Limb (tissue), 2 donors: ENCODE results near the gene KIF18A.
"Not testable (repeated sequence)": the region's sequence is repeated elsewhere in the genome, so short reads cannot be mapped to it uniquely, and the experiment has no call there.

Experiments used
- DNase-seq, 2 donors: peaks; one replicate each; pipeline ENCODE4 v3.0.0-alpha.2; 2016; ENCODE audit errors: extremely low spot score in 2 of 2

The KIF18A gene

DNA sequence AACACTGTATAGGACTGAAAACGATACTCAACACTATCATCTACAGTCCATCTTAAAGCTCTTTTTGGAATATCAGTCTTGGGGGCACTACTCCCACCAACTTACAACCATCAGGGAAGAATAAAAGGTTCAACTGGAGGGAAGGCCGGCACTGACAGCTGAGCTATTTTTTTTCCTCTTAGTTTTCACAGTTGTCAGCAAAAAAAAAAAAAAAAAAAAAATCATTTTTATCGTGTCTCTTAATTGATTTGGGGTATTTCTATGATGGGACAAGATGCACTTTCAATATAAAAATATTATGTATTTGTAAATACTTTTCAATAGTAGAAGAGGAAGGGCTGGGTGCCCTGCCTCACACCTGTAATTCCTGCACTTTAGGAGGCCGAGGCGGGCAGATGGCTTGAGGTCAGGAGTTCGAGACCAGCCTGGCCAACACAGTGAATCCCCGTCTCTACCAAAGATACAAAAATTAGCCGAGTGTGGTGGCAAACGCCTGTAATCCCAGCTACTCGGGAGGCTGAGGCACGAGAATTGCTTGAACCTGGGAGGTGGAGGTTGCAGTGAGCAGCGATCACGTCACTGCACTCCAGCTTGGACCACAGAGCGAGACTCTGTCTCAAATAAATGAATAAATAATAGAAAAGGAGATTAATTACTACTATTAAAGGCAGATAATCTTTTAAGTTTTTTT, 1.5 kb downstream of the KIF18A start:
- DNase-seq, result no peak

- no peak for DNase-seq
Observed at GRCh38 chr11:28105869-28106268, 2.1 kb downstream of the KIF18A start.

GRCh38 chr11:28104984-28105383, 3.0 kb downstream of the KIF18A start:
- no peak for DNase-seq

- DNase-seq, result no peak
Observed at GRCh38 chr11:28104425-28104824, 3.5 kb downstream of the KIF18A start.

- DNase-seq, result not testable (repeated sequence)
Observed at GRCh38 chr11:28102300-28102699, 5.7 kb downstream of the KIF18A start.

GRCh38 chr11:28100665-28101064, 7.3 kb downstream of the KIF18A start:
- DNase-seq, result no peak

- DNase-seq, result no peak
Observed at GRCh38 chr11:28099715-28100114, 8.2 kb downstream of the KIF18A start.

- DNase-seq, result no peak
Observed at GRCh38 chr11:28098257-28098656, 9.7 kb downstream of the KIF18A start.

DNA sequence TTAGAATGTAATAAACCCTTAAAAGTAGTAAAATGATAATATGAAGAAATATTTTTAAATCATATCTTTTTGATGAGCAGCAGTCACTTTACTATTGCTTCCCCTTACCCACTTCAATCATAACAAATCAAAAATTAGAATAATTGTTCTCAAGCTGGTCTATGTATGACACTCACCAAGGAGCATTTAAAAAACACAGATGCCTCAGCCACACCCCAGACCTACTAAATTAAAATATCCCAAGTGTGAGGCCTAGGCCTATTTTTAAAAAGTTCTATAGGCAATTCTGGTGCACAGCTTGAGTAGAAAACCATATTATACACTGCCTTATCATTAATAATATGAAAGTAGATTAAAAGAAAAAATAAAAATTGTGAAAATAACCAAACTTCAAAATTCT, 15.2 kb downstream of the KIF18A start:
- DNase-seq, result no peak

GRCh38 chr11:28090052-28090749, 17.8 kb downstream of the KIF18A start:
- DNase-seq, result no peak

DNA sequence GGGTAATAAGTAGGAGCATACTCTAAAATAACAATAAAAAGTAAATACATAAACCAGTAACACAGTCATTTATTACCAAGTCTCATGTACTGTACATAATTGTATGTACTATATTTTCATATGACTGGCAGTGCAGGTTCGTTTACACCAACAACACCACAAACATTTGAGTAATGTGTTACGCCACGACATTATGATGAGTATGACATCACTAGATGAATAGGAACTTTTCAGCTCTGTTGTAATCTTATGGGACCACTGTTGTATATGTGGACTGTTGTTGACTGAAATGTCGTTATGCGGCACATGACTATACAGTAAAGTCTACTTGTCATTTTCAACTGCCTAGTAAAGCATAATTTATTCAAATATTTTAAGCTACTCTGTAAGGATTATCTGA, 18.6 kb downstream of the KIF18A start:
- no peak for DNase-seq

- DNase-seq, result not testable (repeated sequence)
Observed at GRCh38 chr11:28087693-28088092, 20.3 kb downstream of the KIF18A start.

DNA sequence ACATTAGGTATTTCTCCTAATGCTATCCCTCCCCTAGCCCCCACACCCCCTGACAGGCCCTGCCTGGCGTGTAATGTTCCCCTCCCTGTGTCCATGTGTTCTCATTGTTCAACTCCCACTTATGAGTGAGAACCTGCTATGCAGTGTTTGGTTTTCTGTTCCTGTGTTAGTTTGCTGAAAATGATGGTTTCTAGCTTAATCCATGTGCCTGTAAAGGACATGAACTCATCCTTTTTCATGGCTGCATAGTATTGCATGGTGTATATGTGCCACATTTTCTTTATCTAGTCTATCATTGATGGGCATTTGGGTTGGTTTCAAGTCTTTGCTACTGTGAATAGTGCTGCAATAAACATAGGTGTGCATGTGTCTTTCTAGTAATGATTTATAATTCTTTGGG, 20.8 kb downstream of the KIF18A start:
- not testable (repeated sequence) for DNase-seq

DNA sequence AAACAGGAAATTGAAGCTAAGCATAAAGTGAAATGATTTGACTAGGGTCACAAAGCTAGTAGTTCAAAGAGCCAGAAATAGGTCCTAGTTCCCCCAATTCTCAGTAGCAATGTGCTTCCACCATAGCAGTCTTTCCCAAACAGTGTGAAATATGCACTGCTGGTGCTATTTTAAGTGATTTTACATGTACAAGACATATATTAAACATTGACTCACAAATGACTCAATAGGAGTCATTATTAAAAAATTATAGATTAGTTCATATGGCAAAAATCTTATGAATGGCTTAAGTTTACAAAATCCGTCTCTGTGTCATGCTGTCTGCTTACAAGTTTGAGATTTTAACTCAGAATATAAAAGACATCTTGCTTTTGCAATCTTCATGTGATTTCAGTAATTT, 21.4 kb downstream of the KIF18A start:
- no peak for DNase-seq

- no peak for DNase-seq
Observed at GRCh38 chr11:28083118-28083517, 24.8 kb downstream of the KIF18A start.

DNA sequence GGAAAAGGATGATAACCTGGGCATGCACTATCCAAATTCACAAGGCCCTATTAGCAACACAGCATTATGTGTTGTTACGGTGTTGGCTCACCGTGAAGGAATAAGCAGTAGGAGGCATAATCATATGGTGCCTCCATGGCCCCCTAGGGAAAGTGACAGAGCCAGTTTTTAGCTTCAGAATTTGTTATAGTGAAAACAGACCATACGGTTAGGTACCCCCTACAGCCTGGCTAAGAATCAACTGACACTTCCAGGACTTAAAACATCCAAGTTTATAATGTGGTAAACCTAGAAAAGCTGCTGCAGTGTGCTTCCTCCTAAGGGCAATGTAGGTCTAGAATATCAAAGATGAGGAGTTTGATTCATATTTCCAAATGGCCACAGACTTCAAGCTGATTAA, 30.4 kb downstream of the KIF18A start:
- DNase-seq, result no peak

- DNase-seq, result no peak
Observed at GRCh38 chr11:28072321-28072720, 35.6 kb downstream of the KIF18A start.

DNA sequence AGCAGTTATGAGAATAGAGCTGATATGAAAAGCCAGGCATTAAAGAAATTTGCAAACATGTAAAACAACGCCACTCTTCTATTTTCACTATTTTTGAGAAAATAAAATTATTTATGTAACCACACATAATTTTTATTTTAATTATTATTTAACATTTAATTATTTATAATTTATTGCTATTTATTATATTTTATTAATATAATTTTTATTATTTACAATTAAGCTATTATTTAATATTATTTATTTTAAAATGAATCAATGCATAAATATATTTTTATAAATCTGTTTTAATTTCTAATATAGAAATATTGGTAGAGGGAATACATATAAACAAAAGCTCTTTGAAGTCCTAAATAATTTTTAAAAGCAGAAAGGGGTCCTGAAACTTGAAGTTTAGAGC, 36.7 kb downstream of the KIF18A start:
- no peak for DNase-seq

DNA sequence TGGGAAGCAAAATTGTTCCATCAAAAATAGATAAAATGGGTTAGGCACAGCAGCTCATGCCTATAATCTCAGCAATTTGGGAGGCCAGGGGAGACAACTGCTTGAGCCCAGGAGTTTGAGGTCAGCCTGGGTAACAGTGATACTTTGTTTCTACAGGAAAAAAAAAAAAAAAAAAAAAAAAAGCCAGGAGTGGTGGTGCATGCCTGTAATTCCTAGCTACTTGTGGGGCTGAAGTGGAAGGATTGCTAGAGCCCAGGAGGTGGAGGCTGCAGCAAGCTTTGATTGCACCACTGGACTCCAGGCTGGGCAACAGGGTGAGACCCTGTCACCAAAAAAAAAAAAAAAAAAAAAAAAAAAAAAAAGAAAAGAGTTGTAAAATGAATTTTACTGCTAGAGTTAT, 49.6 kb downstream of the KIF18A start:
- no peak for DNase-seq

DNA sequence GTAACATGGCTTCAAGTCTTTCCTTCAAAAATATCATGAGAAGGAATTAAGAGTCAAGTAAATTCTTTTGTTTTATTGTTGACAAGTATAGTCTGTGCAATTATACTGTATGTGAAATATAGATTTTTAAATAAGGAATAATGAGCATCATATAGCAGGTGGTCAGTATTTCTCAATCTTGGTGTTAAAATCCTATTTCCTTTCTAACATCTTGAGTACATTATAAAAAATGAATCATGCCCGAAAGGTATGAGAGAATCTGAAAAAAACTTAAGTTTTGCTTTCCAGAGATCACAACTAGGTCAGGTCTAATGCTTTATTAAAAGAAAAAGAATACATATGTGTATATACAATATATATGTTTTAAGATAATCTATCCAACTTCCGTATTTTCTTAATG, 53.1 kb downstream of the KIF18A start:
- DNase-seq, result no peak

DNA sequence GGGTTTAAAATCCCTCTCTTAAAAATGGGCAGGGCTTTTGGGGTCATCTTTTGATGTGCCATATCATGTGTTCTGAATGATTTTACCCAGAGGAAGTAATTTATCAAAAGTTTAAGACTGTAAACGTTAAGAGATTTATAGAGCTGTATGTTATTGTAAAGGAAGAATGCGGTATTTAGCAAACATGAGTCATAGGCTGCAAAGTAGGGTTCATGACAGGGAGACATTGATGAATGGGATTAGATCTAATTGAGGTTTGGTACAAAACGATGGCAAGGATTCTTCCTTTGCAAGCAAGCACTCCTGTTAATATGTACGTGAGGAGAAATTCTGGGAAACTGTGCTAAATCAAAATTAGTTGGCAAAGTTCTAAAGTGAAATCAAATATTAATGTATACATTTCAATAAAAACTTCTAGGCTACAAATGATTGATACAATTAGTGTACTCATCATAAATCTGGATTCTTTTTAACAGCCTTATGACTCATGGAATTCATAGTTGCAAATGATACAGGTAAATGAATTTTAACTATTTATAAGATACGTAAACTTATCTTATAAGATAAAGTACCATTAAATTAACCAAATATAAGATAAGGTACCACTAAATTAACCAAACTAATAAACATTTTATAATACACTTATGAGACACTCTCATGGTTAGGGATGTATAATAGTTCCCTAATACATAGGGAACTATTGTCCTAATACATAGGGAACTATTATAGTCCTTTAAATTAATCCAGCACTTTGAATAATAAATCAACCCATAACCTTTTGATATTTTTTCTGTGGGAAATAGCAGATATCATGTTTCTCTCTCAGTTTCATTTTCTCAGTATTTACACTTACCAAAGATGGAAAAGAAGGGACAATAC, 58.4 kb downstream of the KIF18A start:
- DNase-seq, result no peak

GRCh38 chr11:28048812-28049211, 59.1 kb downstream of the KIF18A start:
- no peak for DNase-seq
